SH-SY5Y (cell line): Measurements from ENCODE around the gene DMD.

Source experiments
- GATA2 ChIP-seq: IDR thresholded peaks from 2 replicates; pipeline ENCODE4 v1.6.1; 2011; ENCODE audit warnings: mild to moderate bottlenecking, low read depth, low read length
- GATA3 ChIP-seq: IDR thresholded peaks from 2 replicates; pipeline ENCODE4 v1.6.1; 2011; ENCODE audit warnings: low read depth, mild to moderate bottlenecking, low read length, moderate library complexity

DNA sequence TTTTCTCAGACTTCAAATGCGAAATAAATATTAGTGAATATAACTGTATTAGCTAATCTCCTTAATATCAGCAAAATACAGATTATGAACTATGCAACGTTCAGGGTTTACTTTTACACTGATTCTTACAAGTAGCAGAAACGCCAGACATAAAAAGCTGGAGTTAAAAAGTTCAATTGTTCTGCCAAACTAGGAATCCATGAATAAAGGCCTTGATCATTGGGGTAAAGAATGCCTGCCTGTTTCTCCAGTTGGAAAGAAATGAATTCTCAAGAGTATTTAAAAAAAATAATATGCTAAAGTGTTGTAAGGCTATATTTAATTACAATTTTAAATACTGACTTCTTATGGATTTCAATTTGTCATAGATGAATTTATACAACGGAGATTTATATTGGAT is 612.2 kb downstream of the DMD start:
- TF ChIP-seq GATA2 (no peak), GATA3 (no peak)
